ENCODE measurements around the gene APOBEC2.

APOBEC2 gene

GRCh38 chr6:41063884-41064285, 10.9 kb downstream of the APOBEC2 start:
- no peaks in the 10 kb centered on the region for H3K27me3 ChIP-seq
- H3K9me3 ChIP-seq: no peaks in the 10 kb centered on the region
- no peak for TF ChIP-seq CTCF (IDR thresholded peaks at IDR 0.05)
- H3K4me1 ChIP-seq (ENCODE audit: control insufficient read depth in 1 of 2, insufficient read depth in 1 of 2, low read depth in 1 of 2, low read length in 1 of 2): no peaks in the 10 kb centered on the region
- H3K4me3 ChIP-seq (ENCODE audit: low read depth in 1 of 2, low read length in 1 of 2): no peak overlapping the region
- peaks cover 40% of the 10 kb centered on the region for H3K36me3 ChIP-seq
- no peak overlapping the region for H3K27ac ChIP-seq

- no peak for TF ChIP-seq CTCF (IDR thresholded peaks at IDR 0.05)
- Histone ChIP-seq H3K4me1 (ENCODE audit: control insufficient read depth in 1 of 2, insufficient read depth in 1 of 2, low read depth in 1 of 2, low read length in 1 of 2) (no peaks in the 10 kb centered on the region), H3K36me3 (peaks cover 40% of the 10 kb centered on the region), H3K27ac (no peak overlapping the region), H3K9me3 (no peaks in the 10 kb centered on the region), H3K27me3 (no peaks in the 10 kb centered on the region), H3K4me3 (ENCODE audit: low read depth in 1 of 2, low read length in 1 of 2) (no peak overlapping the region)
Measured at GRCh38 chr6:41064841-41065240, 11.8 kb downstream of the APOBEC2 start.

GRCh38 chr6:41065550-41066026, 12.6 kb downstream of the APOBEC2 start:
- no peak for TF ChIP-seq CTCF (IDR thresholded peaks at IDR 0.05)
- Histone ChIP-seq H3K27me3 (no peaks in the 10 kb centered on the region), H3K9me3 (no peaks in the 10 kb centered on the region), H3K4me1 (ENCODE audit: control insufficient read depth in 1 of 2, insufficient read depth in 1 of 2, low read depth in 1 of 2, low read length in 1 of 2) (peaks cover 2% of the 10 kb centered on the region in 2 experiments), H3K27ac (no peak overlapping the region), H3K36me3 (peaks cover 40% of the 10 kb centered on the region), H3K4me3 (ENCODE audit: low read depth in 1 of 2, low read length in 1 of 2) (no peak overlapping the region)

- H3K36me3 ChIP-seq: peaks cover 31% of the 10 kb centered on the region
- peaks cover 12 to 14% of the 10 kb centered on the region in 2 experiments for H3K4me1 ChIP-seq (ENCODE audit: control insufficient read depth in 1 of 2, insufficient read depth in 1 of 2, low read depth in 1 of 2, low read length in 1 of 2)
- H3K9me3 ChIP-seq: no peaks in the 10 kb centered on the region
- no peaks in the 10 kb centered on the region for H3K27me3 ChIP-seq
- TF ChIP-seq CTCF (IDR thresholded peaks at IDR 0.05): peak; percentile 83
- no peak overlapping the region for H3K4me3 ChIP-seq (ENCODE audit: low read depth in 1 of 2, low read length in 1 of 2)
- H3K27ac ChIP-seq: no peak overlapping the region
Measured at GRCh38 chr6:41066867-41067304, 13.9 kb downstream of the APOBEC2 start.

GRCh38 chr6:41071501-41071922, 18.5 kb downstream of the APOBEC2 start:
- TF ChIP-seq CTCF (IDR thresholded peaks at IDR 0.05): no peak
- Histone ChIP-seq H3K4me1 (ENCODE audit: control insufficient read depth in 1 of 2, insufficient read depth in 1 of 2, low read depth in 1 of 2, low read length in 1 of 2) (peaks cover 30 to 36% of the 10 kb centered on the region in 2 experiments), H3K4me3 (ENCODE audit: low read depth in 1 of 2, low read length in 1 of 2) (peak overlapping the region; percentile 94 to 95), H3K27ac (peak overlapping the region; percentile 98), H3K27me3 (no peaks in the 10 kb centered on the region), H3K36me3 (peaks cover 7% of the 10 kb centered on the region), H3K9me3 (no peaks in the 10 kb centered on the region)
